HCT116 (cell line): ENCODE results near the gene ORC4.
"Not testable (repeated sequence)": the region's sequence is repeated elsewhere in the genome, so short reads cannot be mapped to it uniquely, and the experiment has no call there.

ENCODE experiments used
- ATF3 ChIP-seq: IDR thresholded peaks from 2 replicates; pipeline ENCODE4 v1.6.1; 2012
- CTCF ChIP-seq, 3 experiments: fragments of 200-600 bp in 1 of 3; sonication (generic) in 1 of 3; IDR thresholded peaks in 2 of 3; conservative IDR thresholded peaks in 1 of 3; 2 replicates each; pipeline ENCODE4 v1.5.1; 2012 to 2017; ENCODE audit warnings: low read depth in 2 of 3, low read length in 2 of 3, antibody characterized with exemption in 1 of 3, borderline replicate concordance in 1 of 3, control low read depth in 1 of 3, mild to moderate bottlenecking in 1 of 3, mixed read lengths in 1 of 3, mixed run types in 1 of 3, moderate library complexity in 1 of 3; ENCODE audit not compliant: insufficient read depth in 1 of 3
- ELF1 ChIP-seq: IDR thresholded peaks from 2 replicates; pipeline ENCODE4 v1.6.1; 2012; ENCODE audit warnings: low read depth, borderline replicate concordance
- MAX ChIP-seq: IDR thresholded peaks from 2 replicates; pipeline ENCODE4 v1.6.1; 2012
- POLR2A ChIP-seq: IDR thresholded peaks from 2 replicates; pipeline ENCODE4 v1.7.0; 2011; ENCODE audit warnings: borderline replicate concordance; ENCODE audit not compliant: insufficient read depth, insufficient read length; ENCODE audit errors: extremely low read depth
- POLR2AphosphoS5 ChIP-seq: IDR thresholded peaks from 2 replicates; pipeline ENCODE4 v1.6.1; 2011; ENCODE audit warnings: mild to moderate bottlenecking, low read depth, low read length, moderate library complexity
- REST ChIP-seq: IDR thresholded peaks from 2 replicates; pipeline ENCODE4 v1.6.1; 2012; ENCODE audit warnings: low read depth
- SRF ChIP-seq: IDR thresholded peaks from 2 replicates; pipeline ENCODE4 v1.6.1; 2012; ENCODE audit warnings: low read depth
- YY1 ChIP-seq: IDR thresholded peaks from 2 replicates; pipeline ENCODE4 v1.6.1; 2011; ENCODE audit warnings: low read length, low read depth, moderate library complexity, mild to moderate bottlenecking; ENCODE audit not compliant: insufficient replicate concordance; ENCODE audit errors: extremely low read depth

- TF ChIP-seq CTCF (IDR thresholded peaks at IDR 0.05 in 2 of 3, conservative IDR thresholded peaks at IDR 0.05 in 1 of 3; ENCODE audit: borderline replicate concordance in 1 of 3, insufficient read depth in 1 of 3, low read depth in 2 of 3, low read length in 2 of 3); REST; SRF; YY1; ATF3; POLR2A; POLR2AphosphoS5; MAX; ELF1: not testable (repeated sequence)
Observed at GRCh38 chr2:147994965-147995364, 25.6 kb downstream of the ORC4 start.
